Measurements from ENCODE around the gene SHTN1.

GRCh38 chr10:116960066-116960776, 44.8 kb downstream of the SHTN1 start:
- TF ChIP-seq, protein P1, sequence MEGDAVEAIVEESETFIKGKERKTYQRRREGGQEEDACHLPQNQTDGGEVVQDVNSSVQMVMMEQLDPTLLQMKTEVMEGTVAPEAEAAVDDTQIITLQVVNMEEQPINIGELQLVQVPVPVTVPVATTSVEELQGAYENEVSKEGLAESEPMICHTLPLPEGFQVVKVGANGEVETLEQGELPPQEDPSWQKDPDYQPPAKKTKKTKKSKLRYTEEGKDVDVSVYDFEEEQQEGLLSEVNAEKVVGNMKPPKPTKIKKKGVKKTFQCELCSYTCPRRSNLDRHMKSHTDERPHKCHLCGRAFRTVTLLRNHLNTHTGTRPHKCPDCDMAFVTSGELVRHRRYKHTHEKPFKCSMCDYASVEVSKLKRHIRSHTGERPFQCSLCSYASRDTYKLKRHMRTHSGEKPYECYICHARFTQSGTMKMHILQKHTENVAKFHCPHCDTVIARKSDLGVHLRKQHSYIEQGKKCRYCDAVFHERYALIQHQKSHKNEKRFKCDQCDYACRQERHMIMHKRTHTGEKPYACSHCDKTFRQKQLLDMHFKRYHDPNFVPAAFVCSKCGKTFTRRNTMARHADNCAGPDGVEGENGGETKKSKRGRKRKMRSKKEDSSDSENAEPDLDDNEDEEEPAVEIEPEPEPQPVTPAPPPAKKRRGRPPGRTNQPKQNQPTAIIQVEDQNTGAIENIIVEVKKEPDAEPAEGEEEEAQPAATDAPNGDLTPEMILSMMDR (conservative IDR thresholded peaks at IDR 0.05 in 1 of 2, IDR thresholded peaks at IDR 0.05 in 1 of 2; ENCODE audit: low read depth in 1 of 2, low read length in 2 of 2), result no peak
- no peak for TF ChIP-seq EZH2 (IDR thresholded peaks at IDR 0.05; ENCODE audit: low read length, missing control alignments)

Data from fibroblast of lung (primary cell).